PC-9 (cell line): ENCODE results near the gene RPL26. TPM values are rescaled to one million over a fixed set of nuclear protein-coding genes. Genes with fewer than 3 reads are reported as not detected.
A peak's percentile ranks its signal among the peaks of the same experiment; 100 is the strongest.

Experiments used
- BruUV-seq: library from RNA; stranded (reverse); fragments of 400-500 nt; replicated peaks from 2 replicates; lab custom pipeline; 2021; lab: Mats Ljungman, UMichigan
- CTCF ChIA-PET: fragments of 300-600 bp; sonication (Branson Sonifier 250); formaldehyde crosslinking; loops from one replicate; lab custom pipeline; 2022; ENCODE audit warnings: antibody characterized with exemption; lab: Charles Lee
- POLR2A ChIA-PET: fragments of 300-600 bp; sonication (Branson Sonifier 250); formaldehyde crosslinking; loops from one replicate; lab custom pipeline; 2022; ENCODE audit warnings: antibody characterized with exemption; ENCODE audit not compliant: unreplicated experiment; lab: Charles Lee
- DNase-seq, 2 experiments: peaks; one replicate each; pipeline versions ENCODE4 v3.0.0 to v3.0.0-alpha.2; 2015 to 2022; ENCODE audit warnings: mixed read lengths in 1 of 2
- H2AFZ ChIP-seq: fragments of 200-600 bp; sonication (generic); 2 replicates; pipeline ENCODE4 v1.8.1; 2017; ENCODE audit warnings: antibody characterized with exemption
- H3F3A ChIP-seq: fragments of 200-600 bp; sonication (generic); 2 replicates; pipeline ENCODE4 v1.8.1; 2017; ENCODE audit warnings: antibody characterized with exemption, mild to moderate bottlenecking, low read depth; ENCODE audit not compliant: insufficient read depth
- H3K27ac ChIP-seq: fragments of 200-600 bp; sonication (generic); 2 replicates; pipeline ENCODE4 v1.6.1; 2016; ENCODE audit warnings: mixed run types
- H3K27me3 ChIP-seq: fragments of 200-600 bp; sonication (generic); 2 replicates; pipeline ENCODE4 v1.6.1; 2016; ENCODE audit warnings: low read depth, mixed run types; ENCODE audit not compliant: insufficient read depth
- H3K36me3 ChIP-seq: fragments of 200-600 bp; sonication (generic); 2 replicates; pipeline ENCODE4 v1.6.1; 2016; ENCODE audit warnings: low read depth, mixed run types
- H3K4me1 ChIP-seq: fragments of 200-600 bp; sonication (generic); replicated peaks from 2 replicates; pipeline ENCODE4 v1.6.1; 2016; ENCODE audit warnings: mixed run types; ENCODE audit not compliant: insufficient read depth
- H3K4me2 ChIP-seq: fragments of 200-600 bp; sonication (generic); 2 replicates; pipeline ENCODE4 v1.6.1; 2017; ENCODE audit warnings: mixed run types
- H3K4me3 ChIP-seq: fragments of 200-600 bp; sonication (generic); 2 replicates; pipeline ENCODE4 v1.6.1; 2016; ENCODE audit warnings: mixed run types
- H3K79me2 ChIP-seq: fragments of 200-600 bp; sonication (generic); 2 replicates; pipeline ENCODE4 v1.6.1; 2017; ENCODE audit warnings: low read depth, mixed run types
- H3K9me2 ChIP-seq: fragments of 200-600 bp; sonication (generic); 2 replicates; pipeline ENCODE4 v1.8.1; 2017; ENCODE audit warnings: mild to moderate bottlenecking; ENCODE audit not compliant: insufficient read depth
- H3K9me3 ChIP-seq: fragments of 200-600 bp; sonication (generic); 2 replicates; pipeline ENCODE4 v1.8.1; 2016; ENCODE audit warnings: low read depth; ENCODE audit not compliant: insufficient read depth
- H4K20me1 ChIP-seq: fragments of 200-600 bp; sonication (generic); 2 replicates; pipeline ENCODE4 v1.8.1; 2017; ENCODE audit not compliant: insufficient read depth
- CTCF ChIP-seq: fragments of 200-600 bp; sonication (generic); conservative IDR thresholded peaks from 2 replicates; pipeline ENCODE4 v1.6.1; 2017; ENCODE audit warnings: mixed run types, antibody characterized with exemption, mild to moderate bottlenecking, moderate library complexity
- EZH2 ChIP-seq: fragments of 200-600 bp; sonication (generic); IDR thresholded peaks from 2 replicates; pipeline ENCODE4 v1.8.0; 2017; ENCODE audit warnings: antibody characterized with exemption, low read depth
- intact Hi-C: fragments of 100-400 bp; cut with micrococcal nuclease; formaldehyde crosslinking; loops from one replicate; pipeline ENCODE4 v1.10.0; 2022; ENCODE audit not compliant: unreplicated experiment
- total RNA-seq: library from RNA; stranded (reverse); gene quantifications from 2 replicates; pipeline ENCODE4 v1.2.3, GENCODE V29; 2021

The RPL26 gene
- total RNA-seq, 1 experiment from 2014 or later, result 2,519 TPM

DNA sequence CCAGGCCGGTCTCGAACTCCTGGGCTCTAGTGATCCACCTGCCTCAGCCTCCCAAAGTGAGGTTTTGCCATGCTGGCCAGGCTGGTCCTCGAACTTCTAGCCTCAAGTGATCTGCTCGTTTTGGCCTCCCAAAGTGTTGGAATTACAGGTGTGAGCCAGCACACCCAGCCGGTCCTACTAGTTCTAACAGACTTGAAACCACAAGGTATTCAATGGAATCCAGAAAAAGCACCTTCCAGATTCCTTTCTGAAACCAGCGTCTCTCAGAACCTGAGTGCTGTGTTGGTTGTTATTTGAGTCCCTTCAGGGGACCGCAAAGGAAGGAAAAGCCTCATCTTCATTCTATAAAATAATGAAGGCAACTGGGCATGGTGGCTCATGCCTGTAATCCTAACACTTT lies 10.6 kb downstream of the RPL26 start:
- Histone ChIP-seq H3K79me2 (no peaks in the 10 kb centered on the region), H3F3A (peaks cover 22% of the 10 kb centered on the region), H3K9me2 (no peaks in the 10 kb centered on the region), H3K36me3 (peaks cover 2% of the 10 kb centered on the region; the same call in 1 of the 2 replicates), H4K20me1 (peaks cover 6% of the 10 kb centered on the region; the same call in 1 of the 2 replicates), H3K4me2 (no peak overlapping the region), H3K27me3 (no peaks in the 10 kb centered on the region), H2AFZ (no peak overlapping the region), H3K27ac (no peak overlapping the region), H3K4me3 (no peak overlapping the region), H3K9me3 (no peaks in the 10 kb centered on the region), H3K4me1 (0 out of 2 replicates have a peak, but pooled peaks cover 4% of the 10 kb centered on the region)
- no TSS peak for BruUV-seq
- intact Hi-C loops, result no loop called here
- ChIA-PET POLR2A (no interaction called here), CTCF (no interaction called here)
- TF ChIP-seq CTCF (no peak), EZH2 (no peak)
- DNase-seq, result peak; percentile 58 to 72

- Histone ChIP-seq H3K27ac (no peak overlapping the region), H3K36me3 (no peaks in the 10 kb centered on the region), H3K79me2 (no peaks in the 10 kb centered on the region), H3K9me2 (no peaks in the 10 kb centered on the region), H4K20me1 (no peaks in the 10 kb centered on the region), H3K9me3 (no peaks in the 10 kb centered on the region), H3K4me1 (0 out of 2 replicates have a peak, but pooled peaks cover 4% of the 10 kb centered on the region), H3F3A (peaks cover 16% of the 10 kb centered on the region), H3K4me2 (no peak overlapping the region), H2AFZ (no peak overlapping the region), H3K27me3 (no peaks in the 10 kb centered on the region), H3K4me3 (no peak overlapping the region)
- POLR2A ChIA-PET, result no interaction called here
- BruUV-seq, result no TSS peak
- intact Hi-C loops, result no loop called here
- CTCF ChIA-PET, result no interaction called here
- no peak for DNase-seq
- TF ChIP-seq CTCF (no peak), EZH2 (no peak)
These were observed 11.2 kb downstream of the RPL26 start for GRCh38 chr17:8371786-8372185.

- POLR2A ChIA-PET, result interaction anchor here (0.5 kb wide), 1 partner anchor 219 kb away, joined by 5 read pairs; no protein-coding TSS in a partner anchor
- BruUV-seq, result no TSS peak
- H3K4me1 ChIP-seq, result peaks cover 17% of the 10 kb centered on the region
These were observed 13.0 kb downstream of the RPL26 start for GRCh38 chr17:8369944-8370343.

More at GRCh38 chr17:8369944-8370343, 13.0 kb downstream of the RPL26 start:
- H3F3A ChIP-seq, result no peaks in the 10 kb centered on the region
- DNase-seq, result no peak
- intact Hi-C loops, result no loop called here
- no peaks in the 10 kb centered on the region for H4K20me1 ChIP-seq
- H3K9me2 ChIP-seq, result no peaks in the 10 kb centered on the region
- H2AFZ ChIP-seq, result no peak overlapping the region
- H3K4me2 ChIP-seq, result no peak overlapping the region
- no peak overlapping the region for H3K27ac ChIP-seq
- CTCF ChIA-PET, result no interaction called here
- no peaks in the 10 kb centered on the region for H3K27me3 ChIP-seq
- H3K36me3 ChIP-seq, result no peaks in the 10 kb centered on the region
- H3K4me3 ChIP-seq, result no peak overlapping the region
- H3K9me3 ChIP-seq, result no peaks in the 10 kb centered on the region
- TF ChIP-seq CTCF (no peak), EZH2 (no peak)
- no peaks in the 10 kb centered on the region for H3K79me2 ChIP-seq
